Fibroblast of villous mesenchyme (primary cell): ENCODE results near the gene PLXNB2. TPM values are rescaled to one million over a fixed set of nuclear protein-coding genes. Genes with fewer than 3 reads are reported as not detected.
"Not testable (repeated sequence)": the region's sequence is repeated elsewhere in the genome, so short reads cannot be mapped to it uniquely, and the experiment has no call there.

ENCODE experiments used
- DNase-seq: peaks from one replicate; pipeline ENCODE4 v3.0.0-alpha.2; 2010; ENCODE audit warnings: low read depth
- H3K4me3 ChIP-seq: 2 replicates; pipeline ENCODE4 v1.5.1; 2011; ENCODE audit warnings: low read depth, mild to moderate bottlenecking, low read length
- CTCF ChIP-seq: IDR thresholded peaks from 2 replicates; pipeline ENCODE4 v1.5.1; 2012; ENCODE audit warnings: low read depth, mild to moderate bottlenecking, low read length; ENCODE audit not compliant: insufficient read depth
- total RNA-seq: library from RNA; depleted of rRNA; stranded (reverse); fragments of >200 nt; gene quantifications from 2 replicates; pipeline ENCODE4 v1.2.3, GENCODE V29; 2012

Gene PLXNB2
- total RNA-seq, 1 donor = 168 TPM

GRCh38 chr22:50326225-50326955, 18.9 kb upstream of the PLXNB2 start:
- no peak for DNase-seq
- peak overlapping the region; percentile 57 for H3K4me3 ChIP-seq
- no peak for TF ChIP-seq CTCF

GRCh38 chr22:50325444-50326224, 18.2 kb upstream of the PLXNB2 start:
- TF ChIP-seq CTCF = no peak
- H3K4me3 ChIP-seq = peak overlapping the region; percentile 57
- no peak for DNase-seq

- DNase-seq = no peak
- no peak for TF ChIP-seq CTCF
- H3K4me3 ChIP-seq = no peak overlapping the region
These were observed 16.5 kb upstream of the PLXNB2 start for GRCh38 chr22:50323900-50324299.

- not testable (repeated sequence) for DNase-seq, H3K4me3 ChIP-seq
These were observed 15.1 kb upstream of the PLXNB2 start for GRCh38 chr22:50322382-50323104.

GRCh38 chr22:50320671-50321325, 13.4 kb upstream of the PLXNB2 start:
- no peak for TF ChIP-seq CTCF
- no peak overlapping the region for H3K4me3 ChIP-seq
- DNase-seq = no peak

GRCh38 chr22:50320116-50320515, 12.7 kb upstream of the PLXNB2 start:
- TF ChIP-seq CTCF = no peak
- no peak for DNase-seq

More at GRCh38 chr22:50320116-50320515, 12.7 kb upstream of the PLXNB2 start:
- H3K4me3 ChIP-seq = no peak overlapping the region
